Brain microvascular endothelial cell (primary cell): ENCODE results near the gene GH2.

Experiments
- DNase-seq: peaks from one replicate; pipeline ENCODE4 v3.0.0-alpha.2; 2020
- H3K27ac ChIP-seq: fragments of 250-450 bp; sonication (Bioruptor Pico); 2 replicates; pipeline ENCODE4 v1.5.1; 2020; ENCODE audit warnings: mild to moderate bottlenecking, moderate library complexity
- H3K27me3 ChIP-seq: fragments of 250-450 bp; sonication (Bioruptor Pico); replicated peaks from 2 replicates; pipeline ENCODE4 v1.5.1; 2020; ENCODE audit warnings: mild to moderate bottlenecking
- H3K36me3 ChIP-seq: fragments of 250-450 bp; sonication (Bioruptor Pico); replicated peaks from 2 replicates; pipeline ENCODE4 v1.5.1; 2020; ENCODE audit warnings: mild to moderate bottlenecking
- H3K4me3 ChIP-seq: 2 replicates; pipeline ENCODE4 v1.5.1; 2011; ENCODE audit warnings: low read depth, mild to moderate bottlenecking, control low read depth, low read length, moderate library complexity
- CTCF ChIP-seq: IDR thresholded peaks from 2 replicates; pipeline ENCODE4 v1.5.1; 2011; ENCODE audit warnings: low read depth, mild to moderate bottlenecking, moderate library complexity, low read length, control low read depth, inconsistent platforms; ENCODE audit errors: missing control alignments
- in situ Hi-C: cut with HindIII; loops from 2 replicates; pipeline ENCODE4 v1.10.0; 2017; ENCODE audit warnings: low sequenced_read_pairs, low pct_ligation_motif_present

Gene GH2

DNA sequence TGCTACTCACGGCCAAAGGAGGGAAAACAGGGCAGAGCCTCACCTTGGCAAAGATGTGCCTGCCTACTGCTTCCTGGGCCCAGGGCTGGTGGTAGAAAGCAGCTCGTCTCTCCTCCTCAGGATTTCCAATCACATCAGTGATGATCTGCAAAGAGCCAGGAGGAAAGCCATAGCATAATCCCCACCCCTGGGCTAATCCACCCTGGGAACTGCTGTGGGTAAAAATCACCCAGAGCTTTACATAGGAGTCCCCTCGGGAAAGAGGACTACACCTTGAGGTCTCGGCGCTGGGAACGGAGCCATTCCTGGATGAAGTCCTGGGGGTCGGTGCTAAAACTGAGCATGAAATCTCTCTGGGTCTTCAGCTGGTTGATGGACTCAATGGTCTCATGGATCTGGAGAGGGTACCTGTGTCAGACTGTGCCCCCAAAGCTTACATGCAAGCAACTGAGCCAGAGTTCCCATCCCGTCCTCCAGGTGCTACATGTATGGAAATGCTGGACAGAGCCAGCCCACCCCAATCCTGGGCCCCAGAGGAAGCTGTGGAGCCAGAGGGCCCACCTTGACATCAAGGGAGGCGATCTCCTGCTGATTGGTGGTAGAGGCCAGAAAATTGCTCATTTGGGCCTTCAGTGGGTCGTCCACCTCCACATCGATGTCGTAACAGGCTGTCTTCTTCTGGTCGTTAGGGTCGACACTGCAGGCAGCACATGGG is 48.6 kb downstream of the GH2 start:
- H3K27ac ChIP-seq = no peak overlapping the region
- in situ Hi-C loops = no loop called here

DNA sequence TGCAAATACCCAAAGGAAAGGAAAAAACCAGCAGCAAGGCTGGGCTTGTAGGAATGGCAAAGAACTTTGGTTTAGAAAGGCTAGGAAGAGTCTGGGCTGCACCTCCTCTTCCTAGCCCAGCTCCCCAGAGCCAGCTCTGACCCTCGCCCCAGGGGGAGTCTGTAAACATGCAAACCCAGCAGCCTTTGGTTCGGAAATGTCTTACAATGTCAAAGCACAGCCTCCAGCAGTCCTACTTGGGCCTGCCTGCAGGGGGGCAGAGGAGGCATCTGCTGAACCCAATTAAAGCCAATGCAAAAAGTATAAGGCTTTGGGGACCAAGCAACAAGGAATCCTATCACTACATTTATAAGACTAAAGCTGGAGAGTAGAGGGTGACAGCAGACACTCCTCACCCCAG is 49.3 kb downstream of the GH2 start:
- Histone ChIP-seq H3K36me3 (peaks cover 72% of the 10 kb centered on the region), H3K27ac (no peak overlapping the region), H3K27me3 (no peaks in the 10 kb centered on the region), H3K4me3 (no peak overlapping the region)
- in situ Hi-C loops = no loop called here
- no peak for DNase-seq
- TF ChIP-seq CTCF = no peak

More for the DNA sequence above, 48.6 kb downstream of the GH2 start:
- Histone ChIP-seq H3K4me3 (no peak overlapping the region), H3K27me3 (no peaks in the 10 kb centered on the region), H3K36me3 (peaks cover 72% of the 10 kb centered on the region)
- no peak for TF ChIP-seq CTCF
- no peak for DNase-seq

DNA sequence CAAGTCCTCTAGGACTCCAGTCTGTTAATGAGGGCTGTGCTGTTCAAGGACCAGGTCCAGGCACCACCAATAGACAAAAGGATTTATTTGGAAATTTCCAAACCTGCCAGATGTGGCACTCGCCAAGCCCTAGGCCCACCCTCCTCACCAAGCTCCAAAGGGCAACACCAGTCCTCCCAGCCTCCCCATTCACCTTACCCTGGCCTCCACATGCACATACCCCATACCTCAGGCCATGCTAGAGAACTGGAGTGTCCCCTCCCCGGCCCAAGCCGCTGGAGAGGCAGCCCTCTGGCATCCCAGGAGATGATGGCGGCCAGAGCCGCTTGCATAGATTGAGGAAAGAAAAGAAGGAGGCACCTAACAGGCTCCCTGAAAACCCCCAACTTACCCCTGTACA is 49.7 kb downstream of the GH2 start:
- in situ Hi-C loops = no loop called here
- no peak for TF ChIP-seq CTCF
- Histone ChIP-seq H3K36me3 (peaks cover 72% of the 10 kb centered on the region), H3K4me3 (no peak overlapping the region), H3K27ac (no peak overlapping the region), H3K27me3 (no peaks in the 10 kb centered on the region)
- DNase-seq = no peak

GRCh38 chr17:63831505-63831904 is 50.2 kb downstream of the GH2 start:
- no peak for TF ChIP-seq CTCF
- in situ Hi-C loops = no loop called here
- DNase-seq = no peak
- H3K36me3 ChIP-seq = peaks cover 72% of the 10 kb centered on the region
- no peak overlapping the region for H3K27ac ChIP-seq
- H3K4me3 ChIP-seq = no peak overlapping the region
- no peaks in the 10 kb centered on the region for H3K27me3 ChIP-seq

DNA sequence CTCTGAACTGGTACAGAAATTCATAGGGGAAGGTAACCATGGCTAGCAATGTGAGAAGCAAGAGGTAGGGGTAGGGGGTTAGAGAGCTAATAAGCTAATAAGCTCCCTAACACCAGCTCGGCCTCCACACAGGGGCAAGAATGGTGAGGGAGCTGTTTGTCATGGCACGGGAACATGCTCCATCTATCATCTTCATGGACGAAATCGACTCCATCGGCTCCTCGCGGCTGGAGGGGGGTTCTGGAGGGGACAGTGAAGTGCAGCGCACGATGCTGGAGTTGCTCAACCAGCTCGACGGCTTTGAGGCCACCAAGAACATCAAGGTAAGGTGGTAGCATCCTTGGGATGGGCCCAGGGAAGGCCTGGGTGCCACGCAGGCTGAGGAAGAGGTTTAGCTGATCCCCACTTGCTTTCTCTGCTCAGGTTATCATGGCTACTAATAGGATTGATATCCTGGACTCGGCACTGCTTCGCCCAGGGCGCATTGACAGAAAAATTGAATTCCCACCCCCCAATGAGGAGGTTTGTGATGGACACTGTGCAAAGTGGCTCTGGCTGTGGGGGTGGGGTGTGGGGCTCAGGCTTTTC is 50.7 kb downstream of the GH2 start:
- H3K27me3 ChIP-seq = no peaks in the 10 kb centered on the region
- in situ Hi-C loops = no loop called here
- peaks cover 70% of the 10 kb centered on the region for H3K36me3 ChIP-seq
- no peak for TF ChIP-seq CTCF
- DNase-seq = no peak
- no peak overlapping the region for H3K27ac ChIP-seq
- no peak overlapping the region for H3K4me3 ChIP-seq
